Psoas muscle (tissue), 8 donors: ENCODE data around the gene MTRF1. TPM values are rescaled to one million over a fixed set of nuclear protein-coding genes. Genes with fewer than 3 reads are reported as not detected.

Experiments used
- ATAC-seq, 4 donors: fragments of 200-7000 bp; cut with Tn5 transposase; one replicate each; pipeline ENCODE4 v1.9.1; 2020; ENCODE audit warnings: moderate library complexity in 3 of 4, mild to moderate bottlenecking in 2 of 4
- DNase-seq, 2 donors: peaks; one replicate each; pipeline ENCODE4 v3.0.0-alpha.2; 2020
- H3K27ac ChIP-seq: fragments of 200-600 bp; one replicate; pipeline ENCODE4 v1.8.0; 2022
- H3K27me3 ChIP-seq, 3 donors: fragments of 200-600 bp in 1 of 3; one replicate each; pipeline versions ENCODE4 v1.6.1 to v1.8.0; 2013 to 2022; ENCODE audit warnings: low read length in 2 of 3, mild to moderate bottlenecking in 2 of 3, moderate library complexity in 1 of 3; ENCODE audit not compliant: insufficient read depth in 3 of 3
- H3K36me3 ChIP-seq, 2 donors: fragments of 200-600 bp in 1 of 2; one replicate each; pipeline versions ENCODE4 v1.6.1 to v1.8.0; 2013 to 2022; ENCODE audit warnings: low read depth in 1 of 2, mild to moderate bottlenecking in 1 of 2, moderate library complexity in 1 of 2; ENCODE audit not compliant: insufficient read depth in 1 of 2
- H3K4me1 ChIP-seq: fragments of 200-600 bp; one replicate; pipeline ENCODE4 v1.8.0; 2022
- H3K4me3 ChIP-seq: fragments of 200-600 bp; one replicate; pipeline ENCODE4 v1.8.0; 2022; ENCODE audit warnings: mild to moderate bottlenecking
- H3K9me3 ChIP-seq: fragments of 200-600 bp; one replicate; pipeline ENCODE4 v1.8.0; 2022
- WGBS, 3 donors: extraction: QIAGEN DNeasy Blood & Tissue Kit; methylation state at CpG; one replicate each; pipeline versions ENCODE4 v1.1.6 to v1.1.7; 2013; 5-methylcytosine and 5-hydroxymethylcytosine counted together
- intact Hi-C, 2 donors: fragments of 100-400 bp; cut with DNase I; formaldehyde crosslinking; loops; one replicate each; pipeline versions ENCODE4 v1.11.0 to v1.14.2; 2022
- polyA plus RNA-seq, 3 donors: library from polyadenylated mRNA; stranded (reverse); fragments of 200-250 nt; gene quantifications; one replicate each; pipeline ENCODE4 v1.2.3, GENCODE V29; 2013
- total RNA-seq, 4 donors: library from RNA; stranded (reverse); fragmentation: NEBNext Ultra II Directional in 2 of 4; extraction: Animal tissue kit (Norgen Biotek cat#: 25700) in 2 of 4; gene quantifications; one replicate each; pipeline versions ENCODE4 v1.2.1 to v1.2.4, GENCODE V29; 2021 to 2023
- TF ChIP-seq, protein P1 (sequence below): fragments of 200-600 bp; IDR thresholded peaks from one replicate; pipeline ENCODE4 v1.8.0; 2022; ENCODE audit warnings: antibody characterized with exemption
- donor health status: healthy with polysubstance abuse.
- donor health status: DM: no; HTN: no; CAD: no; lungs with moderate emphysema.
- donor health status: Bipolar disorder and iron deficiency.
- donor health status: healthy.
- donor health status: DM: yes; HTN: yes; CAD: no.
- donor health status: DM: no; HTN: no; CAD: no.
- donor health status: DM: no; HTN: no; CAD: no.
- donor health status: DM: yes; HTN: yes; CAD: no.

MTRF1 gene
- total and polyA plus RNA-seq, 7 donors: 8.7 to 29.6 (median 12.5) TPM

DNA sequence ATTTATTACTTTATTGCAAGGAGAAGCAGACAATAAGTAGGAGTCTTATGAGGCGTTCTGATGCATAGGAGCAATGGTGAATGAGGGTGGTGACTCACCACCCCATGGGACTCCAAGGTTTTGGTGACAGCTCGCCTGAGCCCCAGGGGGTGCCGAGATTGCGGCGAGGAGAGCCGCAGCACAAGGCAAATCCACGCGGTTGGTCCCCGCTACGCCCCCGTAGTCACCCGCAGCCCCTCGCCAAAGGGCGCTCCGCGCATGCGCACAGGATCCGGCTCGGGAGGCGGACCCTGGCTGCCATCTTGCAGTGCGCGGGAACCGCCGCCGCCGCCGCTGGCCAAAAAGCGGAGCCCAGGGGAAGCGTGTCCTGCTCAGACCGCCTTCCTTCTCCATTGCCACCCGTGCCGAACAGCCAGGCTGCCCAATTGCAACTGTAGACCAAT, 47.6 kb upstream of the MTRF1 start, which contains the start of gene NAA16:
Gene NAA16 (plus strand): TSS at position 305 of the 443 bp plus-strand sequence. CDS start 262 bp downstream, outside the sequence.
- TF ChIP-seq, protein P1, sequence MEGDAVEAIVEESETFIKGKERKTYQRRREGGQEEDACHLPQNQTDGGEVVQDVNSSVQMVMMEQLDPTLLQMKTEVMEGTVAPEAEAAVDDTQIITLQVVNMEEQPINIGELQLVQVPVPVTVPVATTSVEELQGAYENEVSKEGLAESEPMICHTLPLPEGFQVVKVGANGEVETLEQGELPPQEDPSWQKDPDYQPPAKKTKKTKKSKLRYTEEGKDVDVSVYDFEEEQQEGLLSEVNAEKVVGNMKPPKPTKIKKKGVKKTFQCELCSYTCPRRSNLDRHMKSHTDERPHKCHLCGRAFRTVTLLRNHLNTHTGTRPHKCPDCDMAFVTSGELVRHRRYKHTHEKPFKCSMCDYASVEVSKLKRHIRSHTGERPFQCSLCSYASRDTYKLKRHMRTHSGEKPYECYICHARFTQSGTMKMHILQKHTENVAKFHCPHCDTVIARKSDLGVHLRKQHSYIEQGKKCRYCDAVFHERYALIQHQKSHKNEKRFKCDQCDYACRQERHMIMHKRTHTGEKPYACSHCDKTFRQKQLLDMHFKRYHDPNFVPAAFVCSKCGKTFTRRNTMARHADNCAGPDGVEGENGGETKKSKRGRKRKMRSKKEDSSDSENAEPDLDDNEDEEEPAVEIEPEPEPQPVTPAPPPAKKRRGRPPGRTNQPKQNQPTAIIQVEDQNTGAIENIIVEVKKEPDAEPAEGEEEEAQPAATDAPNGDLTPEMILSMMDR: no peak
- Histone ChIP-seq H3K27ac (peak within 1 kb of the TSS; percentile 94), H3K9me3 (no peaks in the 10 kb centered on the region), H3K36me3 (no peaks in the 10 kb centered on the region), H3K4me1 (peaks cover 31% of the 10 kb centered on the region), H3K27me3 (no peaks in the 10 kb centered on the region), H3K4me3 (peak within 1 kb of the TSS; percentile 98)
- WGBS, 3 donors: 0% methylated on average over 30 to 32 of the region's 32 CpGs
- intact Hi-C loops: loop anchor here in 1 of 2 donors (5.0 kb wide), 1 partner anchor 119 kb away; the partner anchor contains the start of gene KBTBD7
- ATAC-seq (peak; percentile 93 to 97 (median 94)), DNase-seq (peak; percentile 94 to 97)

GRCh38 chr13:41307884-41308640, 44.7 kb upstream of the MTRF1 start:
- H3K36me3 ChIP-seq: no peaks in the 10 kb centered on the region
- no peak for ATAC-seq
- no peak overlapping the region for H3K27ac ChIP-seq
- no peak overlapping the region for H3K4me3 ChIP-seq
- TF ChIP-seq, protein P1: no peak
- no peaks in the 10 kb centered on the region for H3K9me3 ChIP-seq
- H3K4me1 ChIP-seq: peaks cover 5% of the 10 kb centered on the region
- 75 to 87% (median 84%) methylated on average over 11 of the region's 11 CpGs for WGBS, 3 donors
- no peaks in the 10 kb centered on the region for H3K27me3 ChIP-seq
- no peak for DNase-seq
- intact Hi-C loops: loop anchor here (5.0 kb wide), 2 partner anchors 36 to 41 kb away; no protein-coding TSS in a partner anchor

DNA sequence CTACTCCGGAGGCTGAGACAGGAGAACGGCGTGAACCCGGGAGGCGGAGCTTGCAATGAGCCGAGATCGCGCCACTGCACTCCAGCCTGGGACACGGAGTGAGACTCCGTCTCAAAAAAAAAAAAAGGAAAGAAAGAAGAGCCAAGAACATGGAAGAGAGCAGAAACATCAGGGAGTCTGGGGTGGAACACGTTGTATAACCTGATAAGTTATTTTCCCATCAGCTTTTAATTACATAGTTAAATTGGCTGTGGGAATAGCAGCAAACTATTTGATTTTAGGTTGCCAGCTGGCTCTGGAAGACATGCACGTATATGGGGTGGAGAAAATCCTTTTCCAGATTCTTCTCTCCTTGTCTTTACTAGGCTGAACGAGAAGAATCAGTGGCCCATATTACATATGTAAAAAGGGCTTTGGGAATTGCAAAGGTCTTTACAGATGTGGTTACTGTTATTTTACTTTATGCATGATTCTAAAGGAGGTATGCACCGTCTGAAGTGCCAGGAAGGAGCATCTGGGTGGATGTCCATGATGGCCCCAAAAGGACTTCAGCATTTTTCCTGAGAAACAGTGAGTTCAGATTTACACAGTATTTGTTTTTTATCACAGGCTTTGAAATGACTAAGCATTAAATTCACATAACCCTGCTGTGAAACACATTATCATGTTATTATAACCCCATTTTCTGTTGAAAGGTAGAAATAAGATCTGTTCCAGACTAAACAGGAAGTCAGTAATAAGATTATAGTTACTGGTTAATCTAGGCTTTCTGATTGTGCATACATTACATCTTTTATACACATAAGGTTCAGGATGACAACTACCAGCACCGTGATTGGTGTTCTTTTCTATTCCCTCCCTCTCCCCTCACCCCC, 43.1 kb upstream of the MTRF1 start:
- 74 to 80% (median 77%) methylated on average over 15 of the region's 15 CpGs for WGBS, 3 donors
- H3K27ac ChIP-seq: no peak overlapping the region
- TF ChIP-seq, protein P1: no peak
- ATAC-seq: no peak
- H3K9me3 ChIP-seq: no peaks in the 10 kb centered on the region
- no peaks in the 10 kb centered on the region for H3K36me3 ChIP-seq
- H3K4me3 ChIP-seq: no peak overlapping the region
- DNase-seq: no peak
- no peaks in the 10 kb centered on the region for H3K27me3 ChIP-seq
- intact Hi-C loops: loop anchor here (5.0 kb wide), 2 partner anchors 34 to 39 kb away; no protein-coding TSS in a partner anchor
- no peaks in the 10 kb centered on the region for H3K4me1 ChIP-seq

DNA sequence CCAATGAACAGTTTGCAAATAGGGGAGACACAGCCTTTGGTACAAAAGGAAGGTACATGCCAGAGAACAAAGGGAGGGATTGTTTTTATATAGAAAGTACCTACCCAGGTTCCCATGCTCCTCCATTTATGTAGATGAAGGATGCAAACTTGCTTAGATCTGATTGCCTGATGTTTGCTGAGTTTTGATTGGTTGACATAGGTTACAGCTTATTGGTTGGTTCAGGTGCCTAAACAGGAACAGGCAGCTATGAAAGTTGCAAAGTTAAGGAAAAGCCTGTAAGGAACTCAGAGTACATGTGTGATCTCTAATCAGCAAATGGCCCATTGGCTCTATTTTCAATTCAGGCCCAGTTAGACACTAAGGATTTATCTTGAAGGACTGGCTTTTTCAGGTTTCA, 41.2 kb upstream of the MTRF1 start:
- no peaks in the 10 kb centered on the region for H3K27me3 ChIP-seq
- H3K4me3 ChIP-seq: no peak overlapping the region
- ATAC-seq: no peak
- no peak for DNase-seq
- TF ChIP-seq, protein P1: no peak
- H3K9me3 ChIP-seq: no peaks in the 10 kb centered on the region
- no peaks in the 10 kb centered on the region for H3K36me3 ChIP-seq
- H3K4me1 ChIP-seq: no peaks in the 10 kb centered on the region
- intact Hi-C loops: no loop called here
- no peak overlapping the region for H3K27ac ChIP-seq
